CD4-positive, CD25-positive, alpha-beta regulatory T cell (primary cell): ENCODE data around the gene PINK1. TPM values are rescaled to one million over a fixed set of nuclear protein-coding genes. Genes with fewer than 3 reads are reported as not detected.
A peak's percentile ranks its signal among the peaks of the same experiment; 100 is the strongest.
"Not testable (repeated sequence)": the region's sequence is repeated elsewhere in the genome, so short reads cannot be mapped to it uniquely, and the experiment has no call there.

Experiments
- ATAC-seq, 2 donors: fragments of 150-1000 bp; cut with Tn5 transposase; one replicate each; pipeline ENCODE4 v1.10.0; 2021; ENCODE audit warnings: low read depth in 2 of 2, moderate number of reproducible peaks in 2 of 2, moderate library complexity in 1 of 2
- DNase-seq, 3 donors: peaks; one replicate each; pipeline versions ENCODE4 v3.0.0 to v3.0.0-alpha.2; 2012 to 2022; ENCODE audit warnings: mixed read lengths in 1 of 3
- H3K27ac ChIP-seq: one replicate; pipeline ENCODE4 v1.7.0; 2013; ENCODE audit warnings: mild to moderate bottlenecking, low read length; ENCODE audit not compliant: insufficient read depth, poor library complexity, severe bottlenecking
- H3K27me3 ChIP-seq: one replicate; pipeline ENCODE4 v1.7.0; 2013; ENCODE audit warnings: low read length; ENCODE audit not compliant: control insufficient read depth, insufficient read depth
- H3K36me3 ChIP-seq: one replicate; pipeline ENCODE4 v1.7.0; 2013; ENCODE audit warnings: mild to moderate bottlenecking, low read length, moderate library complexity; ENCODE audit not compliant: control insufficient read depth, insufficient read depth
- H3K4me1 ChIP-seq: 2 replicates; pipeline ENCODE4 v1.7.0; 2013; ENCODE audit warnings: mild to moderate bottlenecking, low read length; ENCODE audit not compliant: insufficient read depth, control insufficient read depth, poor library complexity, severe bottlenecking
- H3K4me3 ChIP-seq: one replicate; pipeline ENCODE4 v1.7.0; 2013; ENCODE audit warnings: low read depth, mild to moderate bottlenecking, low read length, moderate library complexity
- H3K9me3 ChIP-seq, 2 experiments: 1 replicate in 1 of 2; 2 replicates in 1 of 2; pipeline ENCODE4 v1.7.0; 2013; ENCODE audit warnings: low read length in 2 of 2, mild to moderate bottlenecking in 1 of 2, moderate library complexity in 1 of 2; ENCODE audit not compliant: control insufficient read depth in 2 of 2
- H3K27ac Mint-ChIP-seq, 3 donors: one replicate each; pipeline ENCODE4 v1.8.0; 2020 to 2022; ENCODE audit warnings: mild to moderate bottlenecking in 3 of 3, mixed read lengths in 3 of 3, moderate library complexity in 2 of 3
- H3K27me3 Mint-ChIP-seq: one replicate; pipeline ENCODE4 v1.8.0; 2022; ENCODE audit warnings: mild to moderate bottlenecking, mixed read lengths
- H3K36me3 Mint-ChIP-seq: one replicate; pipeline ENCODE4 v1.8.0; 2020; ENCODE audit warnings: mixed read lengths
- H3K4me1 Mint-ChIP-seq, 4 donors: one replicate each; pipeline ENCODE4 v1.8.0; 2020 to 2022; ENCODE audit warnings: mixed read lengths in 4 of 4, mild to moderate bottlenecking in 1 of 4
- H3K4me3 Mint-ChIP-seq, 4 donors: one replicate each; pipeline ENCODE4 v1.8.0; 2020 to 2022; ENCODE audit warnings: mild to moderate bottlenecking in 4 of 4, mixed read lengths in 4 of 4, moderate library complexity in 3 of 4
- H3K9me3 Mint-ChIP-seq, 7 donors: one replicate each; pipeline ENCODE4 v1.8.0; 2020 to 2022; ENCODE audit warnings: mixed read lengths in 7 of 7, mild to moderate bottlenecking in 3 of 7, moderate library complexity in 2 of 7
- polyA plus RNA-seq, 4 donors: library from polyadenylated mRNA; unstranded; fragments of 300-500 nt; fragmentation: Illumina TruSeq; gene quantifications; one replicate each; pipeline ENCODE4 v1.2.3, GENCODE V29; 2021
- total RNA-seq: library from RNA; stranded (reverse); gene quantifications from one replicate; pipeline ENCODE4 v1.2.3, GENCODE V29; 2022

Gene PINK1
- total and polyA plus RNA-seq, 5 donors from 2014 or later, result 15.4 to 23.0 (median 19.2) TPM

GRCh38 chr1:20668581-20668980 is 35.3 kb downstream of the PINK1 start:
- peaks cover 0 to 2% (median 0%) of the 10 kb centered on the region in 7 donors for H3K9me3 Mint-ChIP-seq
- no peaks in the 10 kb centered on the region for H3K27me3 Mint-ChIP-seq
- DNase-seq (no peak), ATAC-seq (no peak)
- Histone ChIP-seq H3K36me3 (no peaks in the 10 kb centered on the region), H3K4me1 (no peaks in the 10 kb centered on the region), H3K9me3 (no peaks in the 10 kb centered on the region), H3K27ac (no peak overlapping the region), H3K27me3 (peaks cover 3% of the 10 kb centered on the region), H3K4me3 (no peak overlapping the region)
- H3K4me1 Mint-ChIP-seq, result peaks cover 0 to 5% (median 2%) of the 10 kb centered on the region in 4 donors
- peak overlapping the region in 1 of 4 donors; percentile 12 for H3K4me3 Mint-ChIP-seq
- no peaks in the 10 kb centered on the region for H3K36me3 Mint-ChIP-seq
- no peak overlapping the region for H3K27ac Mint-ChIP-seq

DNA sequence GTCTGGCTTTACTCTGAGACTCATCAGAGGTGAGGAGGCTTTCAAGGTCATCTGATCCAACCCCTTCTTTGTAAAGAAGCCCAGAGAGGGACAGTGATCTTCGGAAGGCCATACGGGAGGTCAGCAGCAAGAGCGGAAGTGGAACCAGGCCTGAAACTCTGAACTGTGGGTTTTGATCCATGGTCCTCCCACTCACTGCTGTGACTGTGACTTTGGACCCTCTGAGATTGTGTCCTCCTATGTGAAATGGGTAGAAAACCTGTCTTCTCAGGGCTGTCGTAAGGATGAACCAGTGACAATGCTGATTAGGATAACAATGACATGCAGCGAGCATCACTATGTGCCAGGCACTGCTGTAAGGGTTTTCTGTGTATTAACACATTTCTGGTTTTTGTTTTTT is 37.7 kb downstream of the PINK1 start:
- Mint-ChIP-seq H3K27ac (no peak overlapping the region), H3K4me1 (peaks cover 0 to 5% (median 2%) of the 10 kb centered on the region in 4 donors), H3K4me3 (no peak overlapping the region), H3K27me3 (peaks cover 7% of the 10 kb centered on the region), H3K36me3 (no peaks in the 10 kb centered on the region), H3K9me3 (peaks cover 0 to 2% (median 0%) of the 10 kb centered on the region in 7 donors)
- Histone ChIP-seq H3K36me3 (no peaks in the 10 kb centered on the region), H3K27me3 (peaks cover 3% of the 10 kb centered on the region), H3K27ac (no peak overlapping the region), H3K4me3 (no peak overlapping the region), H3K4me1 (no peaks in the 10 kb centered on the region), H3K9me3 (no peaks in the 10 kb centered on the region)
- ATAC-seq (no peak), DNase-seq (no peak)

GRCh38 chr1:20672265-20672632 is 39.0 kb downstream of the PINK1 start:
- H3K9me3 ChIP-seq, result no peaks in the 10 kb centered on the region
- Mint-ChIP-seq H3K9me3 (peaks cover 0 to 2% (median 0%) of the 10 kb centered on the region in 7 donors), H3K4me3 (no peak overlapping the region), H3K4me1 (no peaks in the 10 kb centered on the region), H3K27me3 (peaks cover 13% of the 10 kb centered on the region), H3K27ac (no peak overlapping the region), H3K36me3 (no peaks in the 10 kb centered on the region)
- DNase-seq, result no peak
- H3K27me3 ChIP-seq, result peaks cover 3% of the 10 kb centered on the region
- no peak overlapping the region for H3K27ac ChIP-seq
- no peaks in the 10 kb centered on the region for H3K4me1 ChIP-seq
- H3K4me3 ChIP-seq, result no peak overlapping the region
- H3K36me3 ChIP-seq, result no peaks in the 10 kb centered on the region
- no peak for ATAC-seq

DNA sequence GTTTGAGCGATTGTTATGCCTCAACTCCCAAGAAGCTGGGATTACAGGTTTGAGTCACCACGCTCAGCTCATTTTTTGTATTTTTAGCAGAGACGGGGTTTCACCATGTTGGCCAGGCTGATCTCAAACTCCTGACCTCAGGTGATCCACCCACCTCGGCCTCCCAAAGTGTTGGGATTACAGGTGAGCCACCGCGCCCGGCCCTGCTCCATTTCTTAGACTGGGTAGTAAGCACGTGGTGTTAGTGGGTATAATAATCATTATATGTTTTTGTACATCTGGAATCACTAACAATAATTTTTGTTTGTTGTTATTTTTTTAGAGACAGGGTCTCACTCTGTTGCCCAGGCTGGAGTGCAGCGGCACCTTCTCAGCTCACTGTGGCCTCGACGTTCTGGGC is 40.4 kb downstream of the PINK1 start:
- H3K36me3 ChIP-seq, H3K9me3 ChIP-seq, H3K9me3 Mint-ChIP-seq, H3K4me1 Mint-ChIP-seq, H3K4me3 ChIP-seq, H3K4me1 ChIP-seq, H3K27me3 ChIP-seq, H3K36me3 Mint-ChIP-seq, ATAC-seq, H3K27ac ChIP-seq, DNase-seq, H3K4me3 Mint-ChIP-seq, H3K27ac Mint-ChIP-seq: not testable (repeated sequence)
- H3K27me3 Mint-ChIP-seq, result peaks cover 23% of the 10 kb centered on the region

DNA sequence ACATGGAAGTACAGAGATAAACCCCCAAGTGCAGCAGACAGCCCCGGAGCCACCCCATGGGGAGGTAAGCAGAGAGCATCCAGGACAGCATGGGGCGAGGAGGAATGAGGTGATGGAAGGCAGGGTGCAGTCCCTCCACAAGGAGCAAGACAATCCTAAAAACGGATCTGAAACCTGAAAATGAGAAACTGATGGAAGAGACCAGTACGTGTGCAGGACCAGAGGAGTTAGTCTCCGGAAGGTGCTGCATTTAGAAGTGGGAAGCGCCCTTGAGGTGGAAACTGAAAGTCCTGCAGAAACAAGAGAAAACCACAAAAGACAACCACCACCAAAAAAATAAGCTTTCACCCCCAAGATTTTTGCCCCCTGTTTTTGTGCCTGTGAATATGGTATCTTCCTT is 45.3 kb downstream of the PINK1 start:
- Histone ChIP-seq H3K4me1 (peaks cover 7% of the 10 kb centered on the region), H3K4me3 (no peak overlapping the region), H3K27ac (no peak overlapping the region), H3K36me3 (no peaks in the 10 kb centered on the region), H3K9me3 (no peaks in the 10 kb centered on the region), H3K27me3 (peaks cover 2% of the 10 kb centered on the region)
- peak in 1 of 2 donors; percentile 25 for ATAC-seq
- Mint-ChIP-seq H3K9me3 (peaks cover 0 to 5% (median 2%) of the 10 kb centered on the region in 7 donors), H3K4me3 (peak overlapping the region in 1 of 4 donors; percentile 56), H3K27me3 (peaks cover 39% of the 10 kb centered on the region), H3K36me3 (no peaks in the 10 kb centered on the region), H3K27ac (peak overlapping the region in 1 of 3 donors; percentile 86), H3K4me1 (peaks cover 0 to 7% (median 3%) of the 10 kb centered on the region in 4 donors)
- DNase-seq, result peak in 1 of 3 donors; percentile 63

GRCh38 chr1:20680269-20680668 is 47.0 kb downstream of the PINK1 start:
- H3K9me3 ChIP-seq, result no peaks in the 10 kb centered on the region
- Mint-ChIP-seq H3K4me3 (no peak overlapping the region), H3K27me3 (peaks cover 37% of the 10 kb centered on the region), H3K9me3 (peaks cover 0 to 5% (median 2%) of the 10 kb centered on the region in 7 donors), H3K27ac (peak overlapping the region in 1 of 3 donors; percentile 74), H3K36me3 (no peaks in the 10 kb centered on the region), H3K4me1 (peaks cover 0 to 7% (median 3%) of the 10 kb centered on the region in 4 donors)
- no peak overlapping the region for H3K27ac ChIP-seq
- H3K4me3 ChIP-seq, result no peak overlapping the region
- H3K4me1 ChIP-seq, result peaks cover 7% of the 10 kb centered on the region
- peaks cover 2% of the 10 kb centered on the region for H3K27me3 ChIP-seq
- no peak for ATAC-seq
- DNase-seq, result no peak
- no peaks in the 10 kb centered on the region for H3K36me3 ChIP-seq

DNA sequence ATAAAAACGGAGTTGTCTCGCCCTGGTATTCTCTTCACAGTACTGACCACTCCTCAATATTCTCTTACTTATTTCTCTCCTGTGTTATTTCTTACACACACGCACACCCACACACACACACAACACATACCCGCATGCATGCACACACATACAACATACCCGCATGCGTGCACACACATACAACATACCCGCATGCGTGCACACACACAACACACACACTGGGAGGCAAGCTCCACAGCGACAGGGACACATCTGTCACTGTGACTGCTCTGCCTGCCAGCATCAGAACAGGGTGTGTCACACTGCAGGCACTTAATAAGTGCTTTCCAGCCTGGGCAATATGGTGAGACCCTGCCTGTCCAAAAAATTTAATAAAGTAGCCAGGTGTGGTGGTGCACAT is 48.7 kb downstream of the PINK1 start:
- Histone ChIP-seq H3K36me3 (no peaks in the 10 kb centered on the region), H3K27ac (no peak overlapping the region), H3K27me3 (peaks cover 2% of the 10 kb centered on the region), H3K9me3 (no peaks in the 10 kb centered on the region), H3K4me3 (no peak overlapping the region), H3K4me1 (peaks cover 7% of the 10 kb centered on the region)
- Mint-ChIP-seq H3K36me3 (no peaks in the 10 kb centered on the region), H3K4me3 (no peak overlapping the region), H3K27me3 (peaks cover 31% of the 10 kb centered on the region), H3K9me3 (peaks cover 0 to 5% (median 1%) of the 10 kb centered on the region in 7 donors), H3K27ac (no peak overlapping the region), H3K4me1 (peaks cover 0 to 7% (median 3%) of the 10 kb centered on the region in 4 donors)
- DNase-seq, result no peak
- no peak for ATAC-seq

DNA sequence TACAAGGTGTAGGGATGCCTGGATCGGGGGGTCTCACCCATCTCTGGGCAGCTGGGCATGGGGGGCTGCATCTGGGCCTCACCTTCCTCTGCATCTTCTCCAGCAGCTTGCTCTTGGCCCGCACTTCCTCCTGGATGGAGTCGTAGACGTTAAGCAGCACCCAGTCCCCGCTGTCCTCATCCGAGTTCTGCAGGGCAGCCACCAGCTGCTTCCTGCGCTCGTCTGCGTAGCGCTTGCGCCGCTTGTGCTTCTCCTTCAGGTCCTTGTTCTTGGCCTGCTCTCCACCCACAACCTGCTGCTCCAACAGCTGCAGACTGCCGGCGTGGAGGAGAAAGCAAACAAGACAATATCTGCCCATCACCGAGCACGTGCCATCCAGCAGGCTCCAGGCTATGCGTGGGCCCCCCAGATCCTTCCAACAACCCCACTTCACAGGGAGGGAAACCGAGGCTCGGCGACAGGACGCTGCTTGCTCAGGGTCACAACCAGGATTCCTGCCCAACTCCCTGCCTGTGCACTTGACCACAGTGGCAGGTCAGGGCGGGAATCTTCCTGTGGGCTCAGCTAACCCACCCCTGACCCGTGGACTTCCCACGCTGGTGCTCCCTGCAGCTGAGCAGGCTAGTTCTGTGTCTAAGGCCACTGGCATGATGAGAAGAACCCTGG is 49.4 kb downstream of the PINK1 start:
- DNase-seq (peak in 1 of 3 donors; percentile 13), ATAC-seq (no peak)
- H3K9me3 Mint-ChIP-seq, result peaks cover 0 to 3% (median under 1%) of the 10 kb centered on the region in 7 donors
- Histone ChIP-seq H3K4me3 (no peak overlapping the region), H3K9me3 (no peaks in the 10 kb centered on the region), H3K27me3 (peaks cover 1% of the 10 kb centered on the region), H3K27ac (no peak overlapping the region), H3K36me3 (no peaks in the 10 kb centered on the region), H3K4me1 (peaks cover 7% of the 10 kb centered on the region)
- H3K4me3 Mint-ChIP-seq, result no peak overlapping the region
- no peak overlapping the region for H3K27ac Mint-ChIP-seq
- peaks cover 0 to 7% (median 3%) of the 10 kb centered on the region in 4 donors for H3K4me1 Mint-ChIP-seq
- H3K36me3 Mint-ChIP-seq, result no peaks in the 10 kb centered on the region
- peaks cover 30% of the 10 kb centered on the region for H3K27me3 Mint-ChIP-seq
